Duodenal mucosa (tissue), 2 donors: ENCODE measurements around the gene SUPT3H.

ENCODE experiments used
- H3K27ac ChIP-seq: one replicate; pipeline ENCODE4 v1.7.0; 2013; ENCODE audit warnings: low read depth, low read length
- H3K27me3 ChIP-seq, 2 donors: one replicate each; pipeline ENCODE4 v1.7.0; 2013; ENCODE audit warnings: low read length in 2 of 2, control low read depth in 1 of 2; ENCODE audit not compliant: insufficient read depth in 2 of 2, control insufficient read depth in 1 of 2
- H3K36me3 ChIP-seq, 2 donors: one replicate each; pipeline ENCODE4 v1.7.0; 2013; ENCODE audit warnings: low read length in 2 of 2, control low read depth in 1 of 2; ENCODE audit not compliant: insufficient read depth in 2 of 2, control insufficient read depth in 1 of 2
- H3K4me1 ChIP-seq, 2 donors: one replicate each; pipeline ENCODE4 v1.7.0; 2013; ENCODE audit warnings: low read length in 2 of 2, control low read depth in 1 of 2; ENCODE audit not compliant: insufficient read depth in 2 of 2, control insufficient read depth in 1 of 2
- H3K4me3 ChIP-seq, 2 donors: one replicate each; pipeline ENCODE4 v1.7.0; 2013; ENCODE audit warnings: low read length in 2 of 2, low read depth in 1 of 2
- H3K9ac ChIP-seq, 2 donors: one replicate each; pipeline ENCODE4 v1.7.0; 2013; ENCODE audit warnings: low read length in 2 of 2, low read depth in 1 of 2
- H3K9me3 ChIP-seq, 2 donors: one replicate each; pipeline ENCODE4 v1.7.0; 2013; ENCODE audit warnings: low read length in 2 of 2, control low read depth in 1 of 2; ENCODE audit not compliant: control insufficient read depth in 1 of 2

SUPT3H gene

DNA sequence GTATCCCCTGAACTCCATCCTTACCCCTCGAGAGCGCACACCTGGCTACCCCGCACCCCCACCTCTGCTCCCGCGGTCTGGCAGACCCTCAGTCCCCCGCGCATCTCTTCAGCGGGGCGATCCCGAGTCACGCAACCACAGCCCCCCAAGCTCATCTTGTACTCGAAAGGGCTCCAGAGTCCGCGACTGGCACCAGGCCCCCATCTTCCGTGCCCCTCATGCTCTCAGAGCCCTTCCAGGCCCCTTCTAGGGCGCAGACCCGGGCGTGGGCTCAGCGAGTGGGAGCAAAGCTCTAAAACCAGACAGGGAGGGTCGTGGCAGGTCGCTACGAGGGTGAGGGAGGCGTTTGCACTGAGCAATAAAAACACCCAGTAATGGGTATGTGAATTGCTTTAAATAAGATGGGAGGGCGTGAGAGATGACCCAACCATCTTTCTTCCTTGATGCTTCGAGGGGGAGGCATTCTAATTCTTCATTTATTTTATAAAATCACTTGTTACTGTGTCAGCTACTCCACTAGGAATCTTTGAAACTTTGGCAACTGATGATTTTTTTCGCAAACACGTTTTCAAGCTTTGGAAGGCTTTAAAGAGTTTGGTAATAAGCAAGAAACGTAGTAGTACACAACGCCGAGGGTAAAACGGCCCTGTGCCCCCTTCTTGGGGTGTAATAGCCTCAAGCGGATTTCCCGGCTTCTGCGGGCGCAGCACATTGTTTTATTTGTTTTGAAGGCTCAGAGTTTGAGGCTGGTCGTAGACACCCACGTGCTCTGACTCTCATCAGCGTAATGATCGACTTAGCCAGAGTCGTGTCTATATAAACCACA, 42.6 kb upstream of the SUPT3H start:
- Histone ChIP-seq H3K4me3 (peak overlapping the region; percentile 73 to 82), H3K9ac (peak overlapping the region; percentile 55 to 61), H3K9me3 (no peaks in the 10 kb centered on the region), H3K4me1 (peaks cover 8 to 13% of the 10 kb centered on the region in 2 donors), H3K36me3 (no peaks in the 10 kb centered on the region), H3K27ac (no peak overlapping the region), H3K27me3 (peaks cover 33 to 62% of the 10 kb centered on the region in 2 donors)

GRCh38 chr6:45419571-45420082, 41.9 kb upstream of the SUPT3H start:
- H3K36me3 ChIP-seq = no peaks in the 10 kb centered on the region
- no peak overlapping the region for H3K27ac ChIP-seq
- H3K9me3 ChIP-seq = no peaks in the 10 kb centered on the region
- peaks cover 33 to 57% of the 10 kb centered on the region in 2 donors for H3K27me3 ChIP-seq
- H3K4me1 ChIP-seq = peaks cover 8 to 13% of the 10 kb centered on the region in 2 donors
- peak overlapping the region; percentile 73 to 82 for H3K4me3 ChIP-seq
- H3K9ac ChIP-seq = peak overlapping the region; percentile 55 to 61

DNA sequence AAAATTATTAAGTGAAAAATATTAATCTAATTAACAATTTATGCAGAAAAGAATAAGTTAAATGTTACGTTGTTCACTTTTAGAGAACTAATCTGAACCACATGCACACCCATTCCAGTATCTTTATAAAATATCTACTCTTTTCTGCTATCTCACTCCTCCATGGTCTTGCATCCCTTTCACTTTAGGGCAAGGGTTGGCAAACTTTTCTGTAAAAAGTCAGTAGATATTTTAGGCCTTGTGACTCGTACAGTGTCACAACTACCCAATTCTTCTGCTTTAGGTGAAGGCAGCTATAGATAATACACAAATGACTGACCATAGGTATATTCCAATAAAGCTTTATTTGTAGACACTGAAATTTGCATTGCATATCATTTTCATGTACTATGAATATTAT, 39.7 kb upstream of the SUPT3H start:
- Histone ChIP-seq H3K4me3 (no peak overlapping the region), H3K36me3 (no peaks in the 10 kb centered on the region), H3K27me3 (peaks cover 20 to 48% of the 10 kb centered on the region in 2 donors), H3K4me1 (peaks cover 8 to 9% of the 10 kb centered on the region in 2 donors), H3K9ac (no peak overlapping the region), H3K27ac (no peak overlapping the region), H3K9me3 (no peaks in the 10 kb centered on the region)

DNA sequence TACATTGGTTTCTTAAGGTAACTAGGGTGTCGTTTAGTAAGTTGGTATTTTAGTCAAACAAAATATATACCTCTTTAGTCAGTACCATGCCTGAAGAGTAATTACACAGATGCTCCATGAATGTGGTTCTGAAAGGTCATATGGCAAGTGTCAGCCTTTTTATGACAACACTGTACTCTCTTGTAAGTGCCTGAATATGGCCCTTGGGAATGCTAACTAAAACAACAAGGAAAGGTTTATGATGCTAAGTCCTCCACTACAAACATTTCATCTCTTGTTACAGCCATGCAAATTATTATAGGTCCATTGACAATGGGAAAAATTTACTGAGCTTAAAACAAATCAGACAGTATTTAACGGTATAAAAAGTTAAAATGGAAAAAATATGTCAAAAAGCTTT, 39.0 kb upstream of the SUPT3H start:
- Histone ChIP-seq H3K9ac (no peak overlapping the region), H3K4me3 (no peak overlapping the region), H3K4me1 (peaks cover 8 to 9% of the 10 kb centered on the region in 2 donors), H3K27me3 (peaks cover 20 to 43% of the 10 kb centered on the region in 2 donors), H3K9me3 (no peaks in the 10 kb centered on the region), H3K27ac (no peak overlapping the region), H3K36me3 (no peaks in the 10 kb centered on the region)

DNA sequence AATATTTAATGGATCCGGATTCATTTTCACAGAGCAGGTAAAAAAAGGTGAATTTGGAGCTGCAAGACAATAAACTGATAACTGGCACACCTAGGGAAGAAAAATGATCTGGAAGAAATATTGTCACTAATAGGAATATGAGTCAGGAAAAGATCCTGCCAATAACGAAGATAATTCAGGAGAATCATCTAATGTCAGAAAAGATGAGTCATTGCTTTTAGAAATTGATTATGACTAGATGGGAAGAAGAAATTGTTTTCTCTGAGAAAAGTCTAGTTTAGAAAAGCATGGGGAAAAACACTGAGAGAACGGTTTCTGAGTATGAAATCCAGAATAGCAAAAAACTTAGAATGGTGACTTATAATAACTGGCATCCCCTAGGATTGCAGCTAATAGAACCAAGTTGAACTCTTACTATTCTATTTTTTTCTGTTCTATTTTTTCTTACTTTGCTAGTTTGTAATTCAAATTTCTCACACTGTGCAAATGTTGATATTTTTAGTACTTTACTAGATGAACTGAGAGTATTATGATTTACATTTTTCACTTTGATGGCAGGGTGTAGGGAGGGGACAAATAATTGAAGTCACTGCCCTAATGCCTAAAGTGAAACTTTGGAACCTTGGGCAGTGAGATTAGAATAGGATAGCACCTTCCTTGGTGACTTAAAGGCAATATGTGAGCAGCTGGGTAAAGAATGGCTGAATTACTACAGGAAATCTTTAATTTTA, 38.2 kb upstream of the SUPT3H start:
- no peaks in the 10 kb centered on the region for H3K36me3 ChIP-seq
- no peak overlapping the region for H3K9ac ChIP-seq
- peaks cover 15 to 35% of the 10 kb centered on the region in 2 donors for H3K27me3 ChIP-seq
- no peaks in the 10 kb centered on the region for H3K9me3 ChIP-seq
- H3K27ac ChIP-seq = no peak overlapping the region
- H3K4me3 ChIP-seq = no peak overlapping the region
- peaks cover 4 to 9% of the 10 kb centered on the region in 2 donors for H3K4me1 ChIP-seq

GRCh38 chr6:45415315-45415714, 37.6 kb upstream of the SUPT3H start:
- peaks cover 4 to 9% of the 10 kb centered on the region in 2 donors for H3K4me1 ChIP-seq
- no peaks in the 10 kb centered on the region for H3K36me3 ChIP-seq
- peaks cover 8 to 29% of the 10 kb centered on the region in 2 donors for H3K27me3 ChIP-seq
- no peak overlapping the region for H3K4me3 ChIP-seq
- no peaks in the 10 kb centered on the region for H3K9me3 ChIP-seq
- H3K27ac ChIP-seq = no peak overlapping the region
- H3K9ac ChIP-seq = no peak overlapping the region

DNA sequence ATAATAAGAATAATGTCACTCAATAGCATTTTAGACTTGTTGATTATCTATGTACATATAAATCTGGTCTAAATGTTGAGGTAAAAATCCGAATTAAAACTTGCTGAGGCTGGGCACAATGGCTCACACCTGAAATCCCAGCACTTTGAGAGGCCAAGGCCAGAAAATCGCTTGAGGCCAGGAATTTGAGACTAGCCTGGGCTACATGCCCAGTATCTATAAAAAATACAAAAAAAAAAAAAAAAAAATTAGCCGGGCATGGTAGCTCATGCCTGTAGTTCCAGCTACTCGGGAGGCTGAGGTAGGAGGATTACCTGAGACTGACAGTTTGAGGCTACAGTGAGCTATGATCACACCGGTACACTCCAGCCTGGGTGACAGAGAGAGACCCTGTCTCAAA, 34.2 kb upstream of the SUPT3H start:
- no peaks in the 10 kb centered on the region for H3K4me1 ChIP-seq
- H3K27ac ChIP-seq = no peak overlapping the region
- no peaks in the 10 kb centered on the region for H3K9me3 ChIP-seq
- H3K36me3 ChIP-seq = no peaks in the 10 kb centered on the region
- peaks cover 0 to 11% of the 10 kb centered on the region in 2 donors for H3K27me3 ChIP-seq
- H3K9ac ChIP-seq = no peak overlapping the region
- no peak overlapping the region for H3K4me3 ChIP-seq

GRCh38 chr6:45400021-45400420, 22.3 kb upstream of the SUPT3H start:
- H3K27ac ChIP-seq = no peak overlapping the region
- H3K4me3 ChIP-seq = no peak overlapping the region
- H3K9me3 ChIP-seq = no peaks in the 10 kb centered on the region
- no peaks in the 10 kb centered on the region for H3K36me3 ChIP-seq
- no peak overlapping the region for H3K9ac ChIP-seq
- H3K27me3 ChIP-seq = no peaks in the 10 kb centered on the region
- H3K4me1 ChIP-seq = no peaks in the 10 kb centered on the region

- no peaks in the 10 kb centered on the region for H3K9me3 ChIP-seq
- H3K9ac ChIP-seq = no peak overlapping the region
- no peak overlapping the region for H3K27ac ChIP-seq
- H3K36me3 ChIP-seq = no peaks in the 10 kb centered on the region
- no peak overlapping the region for H3K4me3 ChIP-seq
- no peaks in the 10 kb centered on the region for H3K27me3 ChIP-seq
- no peaks in the 10 kb centered on the region for H3K4me1 ChIP-seq
These were observed 20.5 kb upstream of the SUPT3H start for GRCh38 chr6:45398075-45398813.
